ENCODE data around the gene SOWAHA. TPM values are rescaled to one million over a fixed set of nuclear protein-coding genes. Genes with fewer than 3 reads are reported as not detected.

The SOWAHA gene
- total and polyA plus RNA-seq, 2 of the 8 experiments (the other 6 are each of a cell fraction or from before 2014, with no cell fraction given): 0.09 to 0.11 TPM

DNA sequence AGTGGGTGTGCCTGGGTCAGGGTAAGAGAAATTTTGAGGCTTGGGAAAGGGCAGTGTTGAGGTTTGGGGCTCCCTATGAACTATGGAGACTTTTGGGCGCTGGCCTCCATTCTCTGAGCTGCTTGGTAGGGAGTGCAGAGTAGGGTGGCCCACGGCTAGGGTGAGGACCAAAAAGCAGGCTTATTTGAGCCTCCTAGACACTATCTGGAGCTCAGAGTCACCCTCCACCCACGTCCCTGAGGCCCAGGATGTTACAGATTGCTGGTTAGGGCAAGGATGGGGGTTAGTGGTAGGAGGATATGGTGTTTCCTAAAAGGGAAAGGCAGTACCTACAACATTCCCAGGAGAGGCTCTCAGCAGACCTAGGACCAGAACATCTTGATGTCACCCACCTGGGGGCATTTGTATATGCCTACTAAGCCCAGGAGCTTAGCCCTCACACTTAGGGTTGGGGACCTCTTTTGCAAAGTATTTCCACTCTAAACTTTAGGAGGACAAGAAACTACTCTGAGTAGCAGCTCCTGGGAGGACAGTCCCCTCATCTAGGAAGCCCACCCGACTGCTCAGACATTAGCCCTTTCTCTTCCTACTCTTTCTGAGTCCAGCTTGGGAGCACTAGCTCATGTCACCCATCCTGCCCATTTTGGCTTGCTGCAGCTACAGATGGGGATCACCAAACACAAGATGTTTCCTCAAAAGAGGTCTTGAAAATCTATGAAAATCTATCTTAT is 15.0 kb downstream of the SOWAHA start (continued):
- TF ChIP-seq, protein P1, sequence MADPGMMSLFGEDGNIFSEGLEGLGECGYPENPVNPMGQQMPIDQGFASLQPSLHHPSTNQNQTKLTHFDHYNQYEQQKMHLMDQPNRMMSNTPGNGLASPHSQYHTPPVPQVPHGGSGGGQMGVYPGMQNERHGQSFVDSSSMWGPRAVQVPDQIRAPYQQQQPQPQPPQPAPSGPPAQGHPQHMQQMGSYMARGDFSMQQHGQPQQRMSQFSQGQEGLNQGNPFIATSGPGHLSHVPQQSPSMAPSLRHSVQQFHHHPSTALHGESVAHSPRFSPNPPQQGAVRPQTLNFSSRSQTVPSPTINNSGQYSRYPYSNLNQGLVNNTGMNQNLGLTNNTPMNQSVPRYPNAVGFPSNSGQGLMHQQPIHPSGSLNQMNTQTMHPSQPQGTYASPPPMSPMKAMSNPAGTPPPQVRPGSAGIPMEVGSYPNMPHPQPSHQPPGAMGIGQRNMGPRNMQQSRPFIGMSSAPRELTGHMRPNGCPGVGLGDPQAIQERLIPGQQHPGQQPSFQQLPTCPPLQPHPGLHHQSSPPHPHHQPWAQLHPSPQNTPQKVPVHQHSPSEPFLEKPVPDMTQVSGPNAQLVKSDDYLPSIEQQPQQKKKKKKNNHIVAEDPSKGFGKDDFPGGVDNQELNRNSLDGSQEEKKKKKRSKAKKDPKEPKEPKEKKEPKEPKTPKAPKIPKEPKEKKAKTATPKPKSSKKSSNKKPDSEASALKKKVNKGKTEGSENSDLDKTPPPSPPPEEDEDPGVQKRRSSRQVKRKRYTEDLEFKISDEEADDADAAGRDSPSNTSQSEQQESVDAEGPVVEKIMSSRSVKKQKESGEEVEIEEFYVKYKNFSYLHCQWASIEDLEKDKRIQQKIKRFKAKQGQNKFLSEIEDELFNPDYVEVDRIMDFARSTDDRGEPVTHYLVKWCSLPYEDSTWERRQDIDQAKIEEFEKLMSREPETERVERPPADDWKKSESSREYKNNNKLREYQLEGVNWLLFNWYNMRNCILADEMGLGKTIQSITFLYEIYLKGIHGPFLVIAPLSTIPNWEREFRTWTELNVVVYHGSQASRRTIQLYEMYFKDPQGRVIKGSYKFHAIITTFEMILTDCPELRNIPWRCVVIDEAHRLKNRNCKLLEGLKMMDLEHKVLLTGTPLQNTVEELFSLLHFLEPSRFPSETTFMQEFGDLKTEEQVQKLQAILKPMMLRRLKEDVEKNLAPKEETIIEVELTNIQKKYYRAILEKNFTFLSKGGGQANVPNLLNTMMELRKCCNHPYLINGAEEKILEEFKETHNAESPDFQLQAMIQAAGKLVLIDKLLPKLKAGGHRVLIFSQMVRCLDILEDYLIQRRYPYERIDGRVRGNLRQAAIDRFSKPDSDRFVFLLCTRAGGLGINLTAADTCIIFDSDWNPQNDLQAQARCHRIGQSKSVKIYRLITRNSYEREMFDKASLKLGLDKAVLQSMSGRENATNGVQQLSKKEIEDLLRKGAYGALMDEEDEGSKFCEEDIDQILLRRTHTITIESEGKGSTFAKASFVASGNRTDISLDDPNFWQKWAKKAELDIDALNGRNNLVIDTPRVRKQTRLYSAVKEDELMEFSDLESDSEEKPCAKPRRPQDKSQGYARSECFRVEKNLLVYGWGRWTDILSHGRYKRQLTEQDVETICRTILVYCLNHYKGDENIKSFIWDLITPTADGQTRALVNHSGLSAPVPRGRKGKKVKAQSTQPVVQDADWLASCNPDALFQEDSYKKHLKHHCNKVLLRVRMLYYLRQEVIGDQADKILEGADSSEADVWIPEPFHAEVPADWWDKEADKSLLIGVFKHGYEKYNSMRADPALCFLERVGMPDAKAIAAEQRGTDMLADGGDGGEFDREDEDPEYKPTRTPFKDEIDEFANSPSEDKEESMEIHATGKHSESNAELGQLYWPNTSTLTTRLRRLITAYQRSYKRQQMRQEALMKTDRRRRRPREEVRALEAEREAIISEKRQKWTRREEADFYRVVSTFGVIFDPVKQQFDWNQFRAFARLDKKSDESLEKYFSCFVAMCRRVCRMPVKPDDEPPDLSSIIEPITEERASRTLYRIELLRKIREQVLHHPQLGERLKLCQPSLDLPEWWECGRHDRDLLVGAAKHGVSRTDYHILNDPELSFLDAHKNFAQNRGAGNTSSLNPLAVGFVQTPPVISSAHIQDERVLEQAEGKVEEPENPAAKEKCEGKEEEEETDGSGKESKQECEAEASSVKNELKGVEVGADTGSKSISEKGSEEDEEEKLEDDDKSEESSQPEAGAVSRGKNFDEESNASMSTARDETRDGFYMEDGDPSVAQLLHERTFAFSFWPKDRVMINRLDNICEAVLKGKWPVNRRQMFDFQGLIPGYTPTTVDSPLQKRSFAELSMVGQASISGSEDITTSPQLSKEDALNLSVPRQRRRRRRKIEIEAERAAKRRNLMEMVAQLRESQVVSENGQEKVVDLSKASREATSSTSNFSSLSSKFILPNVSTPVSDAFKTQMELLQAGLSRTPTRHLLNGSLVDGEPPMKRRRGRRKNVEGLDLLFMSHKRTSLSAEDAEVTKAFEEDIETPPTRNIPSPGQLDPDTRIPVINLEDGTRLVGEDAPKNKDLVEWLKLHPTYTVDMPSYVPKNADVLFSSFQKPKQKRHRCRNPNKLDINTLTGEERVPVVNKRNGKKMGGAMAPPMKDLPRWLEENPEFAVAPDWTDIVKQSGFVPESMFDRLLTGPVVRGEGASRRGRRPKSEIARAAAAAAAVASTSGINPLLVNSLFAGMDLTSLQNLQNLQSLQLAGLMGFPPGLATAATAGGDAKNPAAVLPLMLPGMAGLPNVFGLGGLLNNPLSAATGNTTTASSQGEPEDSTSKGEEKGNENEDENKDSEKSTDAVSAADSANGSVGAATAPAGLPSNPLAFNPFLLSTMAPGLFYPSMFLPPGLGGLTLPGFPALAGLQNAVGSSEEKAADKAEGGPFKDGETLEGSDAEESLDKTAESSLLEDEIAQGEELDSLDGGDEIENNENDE (IDR thresholded peaks at IDR 0.05; ENCODE audit: insufficient replicate concordance, low read length): no peak
- TF ChIP-seq FOSL1 (IDR thresholded peaks at IDR 0.05; ENCODE audit: insufficient read depth, low read depth, low read length) (no peak), JUN (IDR thresholded peaks at IDR 0.05; ENCODE audit: low read depth, low read length) (no peak), CTBP2 (IDR thresholded peaks at IDR 0.05; ENCODE audit: borderline replicate concordance, insufficient read depth, insufficient read length, low read length) (no peak)
- TF ChIP-seq, protein P2, sequence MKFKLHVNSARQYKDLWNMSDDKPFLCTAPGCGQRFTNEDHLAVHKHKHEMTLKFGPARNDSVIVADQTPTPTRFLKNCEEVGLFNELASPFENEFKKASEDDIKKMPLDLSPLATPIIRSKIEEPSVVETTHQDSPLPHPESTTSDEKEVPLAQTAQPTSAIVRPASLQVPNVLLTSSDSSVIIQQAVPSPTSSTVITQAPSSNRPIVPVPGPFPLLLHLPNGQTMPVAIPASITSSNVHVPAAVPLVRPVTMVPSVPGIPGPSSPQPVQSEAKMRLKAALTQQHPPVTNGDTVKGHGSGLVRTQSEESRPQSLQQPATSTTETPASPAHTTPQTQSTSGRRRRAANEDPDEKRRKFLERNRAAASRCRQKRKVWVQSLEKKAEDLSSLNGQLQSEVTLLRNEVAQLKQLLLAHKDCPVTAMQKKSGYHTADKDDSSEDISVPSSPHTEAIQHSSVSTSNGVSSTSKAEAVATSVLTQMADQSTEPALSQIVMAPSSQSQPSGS (IDR thresholded peaks at IDR 0.05; ENCODE audit: low read length): no peak
- TF ChIP-seq, protein P3, sequence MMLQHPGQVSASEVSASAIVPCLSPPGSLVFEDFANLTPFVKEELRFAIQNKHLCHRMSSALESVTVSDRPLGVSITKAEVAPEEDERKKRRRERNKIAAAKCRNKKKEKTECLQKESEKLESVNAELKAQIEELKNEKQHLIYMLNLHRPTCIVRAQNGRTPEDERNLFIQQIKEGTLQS (IDR thresholded peaks at IDR 0.05; ENCODE audit: insufficient read depth, low read depth, low read length): no peak
